H1 (cell line): Measurements from ENCODE around the gene LSM5. TPM values are rescaled to one million over a fixed set of nuclear protein-coding genes. Genes with fewer than 3 reads are reported as not detected.

Experiments
- CTCF ChIA-PET: fragments of 300-600 bp; sonication (Branson Sonifier 250); formaldehyde crosslinking; loops from one replicate; lab custom pipeline; 2021; ENCODE audit not compliant: partially characterized antibody; lab: Charles Lee
- POLR2A ChIA-PET: fragments of 300-600 bp; sonication (Branson Sonifier 250); formaldehyde crosslinking; loops from one replicate; lab custom pipeline; 2021; ENCODE audit warnings: inconsistent platforms; ENCODE audit not compliant: partially characterized antibody; lab: Charles Lee
- DNase-seq, 2 experiments: peaks; one replicate each; pipeline versions ENCODE4 v3.0.0 to v3.0.0-alpha.2; 2010 to 2022; ENCODE audit warnings: low spot score in 2 of 2, low read depth in 1 of 2, mixed read lengths in 1 of 2
- FAIRE-seq: peaks from 2 replicates; lab custom pipeline; 2011; peaks lifted over from hg19 to GRCh38; lab: Jason Lieb, UNC
- H2AFZ ChIP-seq: 2 replicates; pipeline ENCODE4 v1.8.1; 2012; ENCODE audit warnings: low read length, inconsistent platforms
- H2AK5ac ChIP-seq: 2 replicates; pipeline ENCODE4 v1.6.1; 2013; ENCODE audit warnings: low read depth, low read length
- H2BK120ac ChIP-seq: replicated peaks from 2 replicates; pipeline ENCODE3; 2013; ENCODE audit warnings: low read depth, low read length, inconsistent platforms
- H2BK12ac ChIP-seq: 2 replicates; pipeline ENCODE4 v1.6.1; 2013; ENCODE audit warnings: low read depth, low read length
- H2BK15ac ChIP-seq: 2 replicates; pipeline ENCODE4 v1.6.1; 2013; ENCODE audit warnings: low read length
- H2BK20ac ChIP-seq: 2 replicates; pipeline ENCODE4 v1.6.1; 2013; ENCODE audit warnings: low read length
- H2BK5ac ChIP-seq: 2 replicates; pipeline ENCODE4 v1.6.1; 2013; ENCODE audit warnings: low read depth, low read length
- H3K14ac ChIP-seq: 2 replicates; pipeline ENCODE4 v1.6.1; 2013; ENCODE audit warnings: inconsistent platforms; ENCODE audit not compliant: insufficient read length
- H3K18ac ChIP-seq: 2 replicates; pipeline ENCODE4 v1.6.1; 2013; ENCODE audit warnings: low read length; ENCODE audit errors: extremely low read depth
- H3K23ac ChIP-seq: 2 replicates; pipeline ENCODE4 v1.6.1; 2013; ENCODE audit warnings: inconsistent platforms; ENCODE audit not compliant: insufficient read length
- H3K23me2 ChIP-seq: 2 replicates; pipeline ENCODE4 v1.6.1; 2013; ENCODE audit warnings: low read depth, low read length
- H3K27ac ChIP-seq: 2 replicates; pipeline ENCODE4 v1.6.1; 2011; ENCODE audit warnings: low read depth, low read length, inconsistent platforms
- H3K27me3 ChIP-seq, 4 experiments: replicated peaks in 1 of 4; 1 replicate in 1 of 4; 2 replicates in 3 of 4; pipeline versions ENCODE4 v1.6.1 to v1.8.1; 2011 to 2013; ENCODE audit warnings: low read length in 3 of 4, mild to moderate bottlenecking in 3 of 4, inconsistent platforms in 2 of 4, mixed read lengths in 2 of 4, moderate library complexity in 1 of 4; ENCODE audit not compliant: control insufficient read depth in 3 of 4, insufficient read depth in 3 of 4; ENCODE audit errors: extremely low read depth in 1 of 4
- H3K36me3 ChIP-seq, 4 experiments: 2 replicates each; pipeline versions ENCODE4 v1.6.1 to v1.8.1; 2011 to 2013; ENCODE audit warnings: mild to moderate bottlenecking in 4 of 4, low read length in 3 of 4, moderate library complexity in 2 of 4, control low read depth in 1 of 4, inconsistent platforms in 1 of 4; ENCODE audit not compliant: insufficient read depth in 4 of 4, control insufficient read depth in 2 of 4
- H3K4ac ChIP-seq: replicated peaks from 2 replicates; pipeline ENCODE3; 2013; ENCODE audit warnings: low read length, low read depth, mixed read lengths, inconsistent platforms; ENCODE audit not compliant: insufficient read length
- H3K4me1 ChIP-seq, 4 experiments: replicated peaks in 1 of 4; 1 replicate in 1 of 4; 2 replicates in 3 of 4; pipeline versions ENCODE4 v1.6.1 to v1.8.1; 2011 to 2013; ENCODE audit warnings: low read length in 3 of 4, inconsistent platforms in 2 of 4, mixed read lengths in 1 of 4; ENCODE audit not compliant: insufficient read depth in 4 of 4, control insufficient read depth in 3 of 4
- H3K4me2 ChIP-seq, 2 experiments: 2 replicates each; pipeline versions ENCODE4 v1.6.1 to v1.8.1; 2011 to 2013; ENCODE audit warnings: low read depth in 2 of 2, low read length in 2 of 2, control low read depth in 1 of 2, inconsistent platforms in 1 of 2, mild to moderate bottlenecking in 1 of 2; ENCODE audit not compliant: insufficient read depth in 1 of 2
- H3K4me3 ChIP-seq, 4 experiments: fragments of 200-600, 300-600 bp in 1 of 4; sonication (generic), shearing (Covaris generic), sonication (Bioruptor Twin) in 1 of 4; 2 replicates each; pipeline versions ENCODE4 v1.5.1 to v1.8.1; 2011 to 2016; ENCODE audit warnings: low read length in 4 of 4, low read depth in 3 of 4, control low read depth in 2 of 4, inconsistent platforms in 2 of 4, mild to moderate bottlenecking in 2 of 4, mixed read lengths in 1 of 4, moderate library complexity in 1 of 4; ENCODE audit not compliant: insufficient read depth in 2 of 4; ENCODE audit errors: extremely low read depth in 1 of 4
- H3K56ac ChIP-seq: replicated peaks from 2 replicates; pipeline ENCODE3; 2013; ENCODE audit warnings: low read depth, mild to moderate bottlenecking, mixed read lengths, low read length, inconsistent platforms; ENCODE audit not compliant: insufficient read length
- H3K79me1 ChIP-seq: 2 replicates; pipeline ENCODE4 v1.6.1; 2013; ENCODE audit warnings: low read depth, low read length, control low read depth
- H3K79me2 ChIP-seq, 2 experiments: 2 replicates each; pipeline versions ENCODE4 v1.6.1 to v1.8.1; 2012 to 2013; ENCODE audit warnings: low read length in 2 of 2, mild to moderate bottlenecking in 2 of 2, inconsistent platforms in 1 of 2; ENCODE audit not compliant: insufficient read depth in 2 of 2, control insufficient read depth in 1 of 2
- H3K9ac ChIP-seq, 4 experiments: replicated peaks in 1 of 4; 1 replicate in 1 of 4; 2 replicates in 3 of 4; pipeline versions ENCODE4 v1.6.1 to v1.8.1; 2011 to 2013; ENCODE audit warnings: low read depth in 3 of 4, low read length in 3 of 4, control low read depth in 2 of 4, mild to moderate bottlenecking in 2 of 4, moderate library complexity in 2 of 4, inconsistent platforms in 1 of 4; ENCODE audit errors: extremely low read depth in 1 of 4
- H3K9me3 ChIP-seq, 2 experiments: 2 replicates each; pipeline versions ENCODE4 v1.6.1 to v1.8.1; 2012 to 2013; ENCODE audit warnings: mild to moderate bottlenecking in 2 of 2, moderate library complexity in 2 of 2, control low read depth in 1 of 2, inconsistent platforms in 1 of 2, low read depth in 1 of 2, low read length in 1 of 2, mixed read lengths in 1 of 2; ENCODE audit not compliant: insufficient read depth in 2 of 2
- H4K20me1 ChIP-seq, 2 experiments: replicated peaks in 1 of 2; 2 replicates each; pipeline versions ENCODE3 to v1.8.1; 2011 to 2013; ENCODE audit warnings: inconsistent platforms in 2 of 2, low read length in 2 of 2, mild to moderate bottlenecking in 1 of 2; ENCODE audit not compliant: insufficient read depth in 2 of 2, control insufficient read depth in 1 of 2
- H4K5ac ChIP-seq: 2 replicates; pipeline ENCODE4 v1.6.1; 2013; ENCODE audit warnings: low read length, low read depth, mixed read lengths, inconsistent platforms; ENCODE audit not compliant: insufficient read length
- H4K8ac ChIP-seq: 2 replicates; pipeline ENCODE4 v1.8.0; 2013; ENCODE audit warnings: mild to moderate bottlenecking, moderate library complexity, low read length, inconsistent platforms; ENCODE audit not compliant: insufficient read depth; ENCODE audit errors: extremely low read depth
- H4K91ac ChIP-seq: replicated peaks from 2 replicates; pipeline ENCODE3; 2013; ENCODE audit warnings: low read length, mixed read lengths, inconsistent platforms; ENCODE audit not compliant: insufficient read length
- BACH1 ChIP-seq: IDR thresholded peaks from 2 replicates; pipeline ENCODE4 v1.6.1; 2012; ENCODE audit warnings: low read length, improper control_type of control experiment
- CHD1 ChIP-seq: IDR thresholded peaks from 2 replicates; pipeline ENCODE4 v1.6.1; 2012; ENCODE audit warnings: low read depth, low read length, improper control_type of control experiment
- CREB1 ChIP-seq: IDR thresholded peaks from 2 replicates; pipeline ENCODE4 v1.6.1; 2012; ENCODE audit warnings: inconsistent platforms
- CTBP2 ChIP-seq: IDR thresholded peaks from 2 replicates; pipeline ENCODE4 v1.7.0; 2011; ENCODE audit warnings: borderline replicate concordance, mild to moderate bottlenecking, moderate library complexity, mixed read lengths, low read length; ENCODE audit not compliant: insufficient read depth, insufficient read length
- EZH2 ChIP-seq: fragments of 200-600 bp; sonication (generic); IDR thresholded peaks from 2 replicates; pipeline ENCODE4 v1.7.1; 2012; ENCODE audit warnings: low read depth, mild to moderate bottlenecking, moderate library complexity, low read length, inconsistent platforms; ENCODE audit not compliant: severe bottlenecking
- FOSL1 ChIP-seq: IDR thresholded peaks from 2 replicates; pipeline ENCODE4 v1.6.1; 2011; ENCODE audit warnings: mild to moderate bottlenecking, low read depth, low read length, moderate library complexity; ENCODE audit not compliant: insufficient read depth
- HDAC6 ChIP-seq: IDR thresholded peaks from one replicate; pipeline ENCODE4 v1.7.1; 2012; ENCODE audit warnings: low read depth, mild to moderate bottlenecking, inconsistent platforms, low read length, moderate library complexity
- KDM1A ChIP-seq: fragments of 200-600, 300-600 bp; sonication (generic); IDR thresholded peaks from 2 replicates; pipeline ENCODE4 v1.7.1; 2016; ENCODE audit warnings: mild to moderate bottlenecking, low read length, borderline replicate concordance
- POLR2A ChIP-seq, 2 experiments: IDR thresholded peaks; 1 replicate in 1 of 2; 2 replicates in 1 of 2; pipeline ENCODE4 v1.6.1; 2011; ENCODE audit warnings: low read depth in 2 of 2, low read length in 2 of 2, mild to moderate bottlenecking in 2 of 2; ENCODE audit errors: control extremely low read depth in 1 of 2
- POU5F1 ChIP-seq: IDR thresholded peaks from 2 replicates; pipeline ENCODE4 v1.6.1; 2011; ENCODE audit warnings: low read depth, mild to moderate bottlenecking, low read length, moderate library complexity
- RXRA ChIP-seq: IDR thresholded peaks from 2 replicates; pipeline ENCODE4 v1.6.1; 2011; ENCODE audit warnings: low read depth, mild to moderate bottlenecking, low read length, moderate library complexity; ENCODE audit not compliant: insufficient read depth
- SP1 ChIP-seq: IDR thresholded peaks from 2 replicates; pipeline ENCODE4 v1.6.1; 2011; ENCODE audit warnings: low read depth, low read length
- SRF ChIP-seq: IDR thresholded peaks from 2 replicates; pipeline ENCODE4 v1.6.1; 2011; ENCODE audit warnings: mild to moderate bottlenecking, low read depth, low read length, moderate library complexity
- TEAD4 ChIP-seq: IDR thresholded peaks from 2 replicates; pipeline ENCODE4 v1.6.1; 2012; ENCODE audit warnings: low read depth, low read length, inconsistent platforms, mixed read lengths
- YY1 ChIP-seq: IDR thresholded peaks from 2 replicates; pipeline ENCODE4 v1.6.1; 2011; ENCODE audit warnings: low read depth, mild to moderate bottlenecking, low read length
- WGBS, 2 experiments: shearing (Covaris generic) in 1 of 2; methylation state at CpG; one replicate each; pipeline versions ENCODE4 v1.1.6 to v1.1.7; 2013 to 2015; ENCODE audit warnings: low lambda C conversion rate in 2 of 2, mixed read lengths in 2 of 2, inconsistent platforms in 1 of 2, low coverage in 1 of 2, missing lambda C conversion rate in 1 of 2; ENCODE audit not compliant: insufficient replicate concordance in 2 of 2, insufficient coverage in 1 of 2, insufficient read length in 1 of 2; ENCODE audit errors: extremely low coverage in 1 of 2, missing lambda C conversion rate in 1 of 2; 5-methylcytosine and 5-hydroxymethylcytosine counted together
- polyA plus RNA-seq, 7 experiments: library from polyadenylated mRNA; depleted of rRNA in 3 of 7; stranded (reverse) in 5 of 7; unstranded in 2 of 7; fragments of >200 nt in 5 of 7; fragments of 200-250 nt in 2 of 7; gene quantifications; 1 replicate in 5 of 7; 2 replicates in 1 of 7; 4 replicates in 1 of 7; pipeline versions ENCODE4 v1.2.1 to v1.2.3, GENCODE V29; 2011 to 2013; ENCODE audit warnings: missing spikeins in 2 of 7, mixed read lengths in 2 of 7
- total RNA-seq: library from RNA; stranded (reverse); fragmentation: NEBNext Ultra II Directional; extraction: Animal tissue kit (Norgen Biotek cat#: 25700); gene quantifications from 2 replicates; pipeline ENCODE4 v1.2.1, GENCODE V29; 2021

The LSM5 gene
- total and polyA plus RNA-seq, 2 of the 8 experiments (the other 6 are each of a cell fraction or from before 2014, with no cell fraction given) = 58.9 to 103 TPM

DNA sequence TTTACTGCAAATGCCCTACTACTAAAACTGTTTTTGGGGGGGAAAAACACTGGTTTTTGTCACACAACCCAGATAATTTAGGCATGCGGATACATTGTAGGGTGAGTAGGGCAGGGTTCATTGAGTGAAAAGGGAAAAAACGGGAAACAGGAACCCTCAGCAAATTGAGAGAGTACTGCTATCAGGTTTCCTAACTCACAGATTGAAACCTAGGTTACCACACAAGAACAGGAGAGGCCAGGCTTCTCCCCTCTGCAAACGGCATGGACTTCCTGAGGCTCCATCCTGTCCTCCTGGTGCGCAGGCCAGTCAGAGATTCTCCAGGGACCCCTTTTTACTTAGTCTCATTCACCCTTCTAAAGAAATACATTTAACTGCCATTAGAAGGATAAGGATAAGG lies 35.7 kb upstream of the LSM5 start:
- H3K36me3 ChIP-seq = peaks cover 0 to 10% (median 3%) of the 10 kb centered on the region in 4 experiments; a peak in 4 of 8 replicates
- H3K18ac ChIP-seq = 0 out of 2 replicates have a peak overlapping the region, but pooled peaks have one; percentile 1
- H3K27ac ChIP-seq = no peak overlapping the region
- H3K4me3 ChIP-seq = no peak overlapping the region
- H4K5ac ChIP-seq = no peak overlapping the region
- no peak overlapping the region for H3K14ac ChIP-seq
- no peaks in the 10 kb centered on the region for H3K23me2 ChIP-seq
- H3K9me3 ChIP-seq = peaks cover 18 to 19% of the 10 kb centered on the region in 2 experiments
- H3K4ac ChIP-seq = no peak overlapping the region
- no peak overlapping the region for H4K91ac ChIP-seq
- no peak overlapping the region for H3K23ac ChIP-seq
- H3K9ac ChIP-seq = no peak overlapping the region
- H2BK5ac ChIP-seq = no peak overlapping the region
- peaks cover 3% of the 10 kb centered on the region; the same call in 1 of the 2 replicates for H3K79me1 ChIP-seq
- H3K4me1 ChIP-seq = peaks cover 5 to 22% (median 15%) of the 10 kb centered on the region in 4 experiments; a peak in 6 of 7 replicates
- WGBS, 2 experiments = 81% methylated on average over 4 of the region's 4 CpGs; no CpG with 5 or more reads in 1 of the 2 experiments
- no peak overlapping the region for H2BK12ac ChIP-seq
- FAIRE-seq (no peak), DNase-seq (no peak)
- H4K8ac ChIP-seq = no peak overlapping the region
- no peak overlapping the region for H2BK20ac ChIP-seq
- no peak overlapping the region for H2AFZ ChIP-seq
- CTCF ChIA-PET = no interaction called here
- H2AK5ac ChIP-seq = no peak overlapping the region
- peaks cover 3 to 10% of the 10 kb centered on the region in 2 experiments for H4K20me1 ChIP-seq
- peaks cover 0 to 64% of the 10 kb centered on the region in 2 experiments; a peak in 2 of 4 replicates for H3K79me2 ChIP-seq
- POLR2A ChIA-PET = no interaction called here
- H2BK120ac ChIP-seq = no peak overlapping the region
- peaks cover 0 to 1% (median 0%) of the 10 kb centered on the region in 4 experiments; a peak in 1 of 7 replicates for H3K27me3 ChIP-seq
- H3K4me2 ChIP-seq = no peak overlapping the region; a peak in 1 of 4 replicates
- H2BK15ac ChIP-seq = no peak overlapping the region
- no peak overlapping the region for H3K56ac ChIP-seq
- TF ChIP-seq POLR2A (IDR thresholded peaks at IDR 0.05; ENCODE audit: control extremely low read depth in 1 of 2, low read depth in 2 of 2, low read length in 2 of 2) = no peak
- TF ChIP-seq BACH1 = no peak
- TF ChIP-seq CHD1 = no peak
- TF ChIP-seq TEAD4 = no peak
- no peak for TF ChIP-seq RXRA
- no peak for TF ChIP-seq POU5F1
- no peak for TF ChIP-seq HDAC6
- TF ChIP-seq KDM1A = no peak
- TF ChIP-seq CTBP2 = no peak
- TF ChIP-seq CREB1 = no peak
- TF ChIP-seq EZH2 = no peak
- no peak for TF ChIP-seq FOSL1
- TF ChIP-seq SRF = no peak
- TF ChIP-seq YY1 = no peak
- TF ChIP-seq SP1 = no peak
